H9 (cell line): ENCODE measurements around the gene EHD3. TPM values are rescaled to one million over a fixed set of nuclear protein-coding genes. Genes with fewer than 3 reads are reported as not detected.

Experiments
- DNase-seq: peaks from one replicate; pipeline ENCODE4 v3.0.0-alpha.2; 2017
- H2AFZ ChIP-seq: one replicate; pipeline ENCODE4 v1.6.1; 2013; ENCODE audit warnings: mild to moderate bottlenecking, low read length, control low read depth, moderate library complexity
- H2AK5ac ChIP-seq: 2 replicates; pipeline ENCODE4 v1.6.1; 2013; ENCODE audit warnings: low read length, control low read depth, mixed read lengths; ENCODE audit not compliant: insufficient read length
- H2BK120ac ChIP-seq: one replicate; pipeline ENCODE4 v1.6.1; 2013; ENCODE audit warnings: low read depth, mild to moderate bottlenecking, low read length, control low read depth, inconsistent platforms; ENCODE audit not compliant: poor library complexity, severe bottlenecking
- H2BK12ac ChIP-seq: 2 replicates; pipeline ENCODE4 v1.6.1; 2013; ENCODE audit warnings: low read length, control low read depth, mixed read lengths, low read depth; ENCODE audit not compliant: insufficient read length
- H2BK15ac ChIP-seq: 2 replicates; pipeline ENCODE4 v1.6.1; 2013; ENCODE audit warnings: low read depth, low read length, control low read depth
- H2BK20ac ChIP-seq: one replicate; pipeline ENCODE4 v1.6.1; 2013; ENCODE audit warnings: low read depth, mild to moderate bottlenecking, low read length, control low read depth, inconsistent platforms; ENCODE audit not compliant: poor library complexity, severe bottlenecking
- H2BK5ac ChIP-seq: 2 replicates; pipeline ENCODE4 v1.6.1; 2013; ENCODE audit warnings: low read length, control low read depth, mixed read lengths; ENCODE audit not compliant: insufficient read length
- H3K14ac ChIP-seq: 2 replicates; pipeline ENCODE4 v1.6.1; 2013; ENCODE audit warnings: low read length, control low read depth; ENCODE audit not compliant: insufficient read depth
- H3K18ac ChIP-seq: 2 replicates; pipeline ENCODE4 v1.6.1; 2013; ENCODE audit warnings: low read depth, mild to moderate bottlenecking, mixed read lengths, low read length, control low read depth; ENCODE audit not compliant: insufficient read length
- H3K23ac ChIP-seq: 2 replicates; pipeline ENCODE4 v1.6.1; 2013; ENCODE audit warnings: low read length, control low read depth, mixed read lengths, low read depth; ENCODE audit not compliant: insufficient read length
- H3K23me2 ChIP-seq: 2 replicates; pipeline ENCODE4 v1.6.1; 2013; ENCODE audit warnings: low read depth, mild to moderate bottlenecking, mixed read lengths, low read length, control low read depth; ENCODE audit not compliant: insufficient read length, poor library complexity, severe bottlenecking
- H3K27ac ChIP-seq: 2 replicates; pipeline ENCODE4 v1.5.1; 2013; ENCODE audit warnings: low read length, control low read depth, mixed read lengths, low read depth; ENCODE audit not compliant: insufficient read length
- H3K27me3 ChIP-seq: 2 replicates; pipeline ENCODE4 v1.6.1; 2013; ENCODE audit warnings: low read length, control low read depth, inconsistent platforms; ENCODE audit not compliant: insufficient read depth
- H3K4ac ChIP-seq: 2 replicates; pipeline ENCODE4 v1.6.1; 2013; ENCODE audit warnings: low read depth, mild to moderate bottlenecking, control low read depth, inconsistent platforms, low read length, moderate library complexity
- H3K4me1 ChIP-seq: 2 replicates; pipeline ENCODE4 v1.6.1; 2013; ENCODE audit warnings: low read length, control low read depth, inconsistent platforms; ENCODE audit not compliant: insufficient read depth
- H3K4me2 ChIP-seq: 2 replicates; pipeline ENCODE4 v1.6.1; 2013; ENCODE audit warnings: low read length, control low read depth, mixed read lengths; ENCODE audit not compliant: insufficient read length, insufficient read depth
- H3K56ac ChIP-seq: 2 replicates; pipeline ENCODE4 v1.6.1; 2013; ENCODE audit warnings: low read depth, mild to moderate bottlenecking, mixed read lengths, low read length, control low read depth; ENCODE audit not compliant: insufficient read length
- H3K79me1 ChIP-seq: 2 replicates; pipeline ENCODE4 v1.6.1; 2013; ENCODE audit warnings: low read depth, mild to moderate bottlenecking, moderate library complexity, low read length, control low read depth, inconsistent platforms; ENCODE audit not compliant: insufficient read depth, poor library complexity, severe bottlenecking
- H3K79me2 ChIP-seq: 2 replicates; pipeline ENCODE4 v1.6.1; 2013; ENCODE audit warnings: low read length, control low read depth, inconsistent platforms; ENCODE audit not compliant: insufficient read depth
- H3K9ac ChIP-seq: 2 replicates; pipeline ENCODE4 v1.6.1; 2013; ENCODE audit warnings: low read length, control low read depth, mixed read lengths; ENCODE audit not compliant: insufficient read length; ENCODE audit errors: extremely low read depth
- H3K9me3 ChIP-seq: one replicate; pipeline ENCODE4 v1.6.1; 2013; ENCODE audit warnings: low read depth, low read length, inconsistent platforms; ENCODE audit not compliant: control insufficient read depth
- H3T11ph ChIP-seq: one replicate; pipeline ENCODE4 v1.6.1; 2013; ENCODE audit warnings: mild to moderate bottlenecking, low read length, control low read depth, inconsistent platforms
- H4K20me1 ChIP-seq: one replicate; pipeline ENCODE4 v1.6.1; 2013; ENCODE audit not compliant: control insufficient read depth, insufficient read length, insufficient read depth
- H4K5ac ChIP-seq: 2 replicates; pipeline ENCODE4 v1.6.1; 2013; ENCODE audit warnings: low read depth, mild to moderate bottlenecking, mixed read lengths, low read length, control low read depth; ENCODE audit not compliant: insufficient read length
- H4K8ac ChIP-seq: replicated peaks from 2 replicates; pipeline ENCODE4 v1.6.1; 2013; ENCODE audit warnings: low read length, control low read depth, mixed read lengths, low read depth; ENCODE audit not compliant: insufficient read length
- H4K91ac ChIP-seq: 2 replicates; pipeline ENCODE4 v1.6.1; 2013; ENCODE audit warnings: low read depth, mild to moderate bottlenecking, moderate library complexity, mixed read lengths, low read length, control low read depth; ENCODE audit not compliant: insufficient read length
- H3K27ac Mint-ChIP-seq, 3 experiments: 2 replicates in 2 of 3; 3 replicates in 1 of 3; pipeline ENCODE4 v1.8.0; 2020 to 2021; ENCODE audit warnings: mixed read lengths in 3 of 3, mild to moderate bottlenecking in 1 of 3, moderate library complexity in 1 of 3
- H3K27me3 Mint-ChIP-seq: 2 replicates; pipeline ENCODE4 v1.8.0; 2021; ENCODE audit warnings: low read depth, mild to moderate bottlenecking, moderate library complexity, mixed read lengths
- H3K36me3 Mint-ChIP-seq, 3 experiments: 2 replicates in 2 of 3; 3 replicates in 1 of 3; pipeline ENCODE4 v1.8.0; 2020 to 2021; ENCODE audit warnings: low read depth in 3 of 3, mixed read lengths in 3 of 3; ENCODE audit not compliant: insufficient read depth in 1 of 3
- H3K4me1 Mint-ChIP-seq, 2 experiments: 2 replicates each; pipeline ENCODE4 v1.8.0; 2020; ENCODE audit warnings: mixed read lengths in 2 of 2
- H3K4me3 Mint-ChIP-seq, 2 experiments: 2 replicates in 1 of 2; 3 replicates in 1 of 2; pipeline ENCODE4 v1.8.0; 2020 to 2021; ENCODE audit warnings: mild to moderate bottlenecking in 2 of 2, mixed read lengths in 2 of 2, moderate library complexity in 1 of 2
- H3K9me3 Mint-ChIP-seq, 2 experiments: 2 replicates in 1 of 2; 3 replicates in 1 of 2; pipeline ENCODE4 v1.8.0; 2020; ENCODE audit warnings: mild to moderate bottlenecking in 2 of 2, mixed read lengths in 2 of 2, moderate library complexity in 1 of 2
- CTCF ChIP-seq: fragments of 200-600 bp; sonication (generic); conservative IDR thresholded peaks from 3 replicates; pipeline ENCODE4 v1.8.0; 2021; ENCODE audit warnings: antibody characterized with exemption, mild to moderate bottlenecking
- WGBS: extraction: QIAGEN DNeasy Blood & Tissue Kit; methylation state at CpG from one replicate; pipeline ENCODE4 v1.1.7; 2013; ENCODE audit warnings: missing lambda C conversion rate, low lambda C conversion rate, mixed read lengths; ENCODE audit not compliant: insufficient read length; ENCODE audit errors: extremely low coverage; 5-methylcytosine and 5-hydroxymethylcytosine counted together
- total RNA-seq: library from RNA; stranded (reverse); gene quantifications from 2 replicates; pipeline ENCODE4 v1.2.1, GENCODE V29; 2021

Gene EHD3
- total RNA-seq, 1 experiment from 2014 or later = 8.3 TPM

GRCh38 chr2:31213601-31214443, 20.1 kb upstream of the EHD3 start:
- H3K4me1 Mint-ChIP-seq = peaks cover 9 to 14% of the 10 kb centered on the region in 2 experiments
- H3K9me3 Mint-ChIP-seq = no peaks in the 10 kb centered on the region; a peak in 1 of 5 replicates
- no peak overlapping the region for H3K4me3 Mint-ChIP-seq
- no peaks in the 10 kb centered on the region for H4K20me1 ChIP-seq
- no peak overlapping the region for H3K27ac Mint-ChIP-seq
- H3K56ac ChIP-seq = no peak overlapping the region
- no peak overlapping the region for H4K8ac ChIP-seq
- H2BK120ac ChIP-seq = no peak overlapping the region
- no peak overlapping the region for H3K4ac ChIP-seq
- no peak overlapping the region for H2BK5ac ChIP-seq
- H3K9ac ChIP-seq = no peak overlapping the region
- H3K4me2 ChIP-seq = no peak overlapping the region
- H3K23me2 ChIP-seq = no peaks in the 10 kb centered on the region
- no peaks in the 10 kb centered on the region for H3K79me1 ChIP-seq
- no peak overlapping the region for H3T11ph ChIP-seq
- no peak overlapping the region for H2BK12ac ChIP-seq
- no peaks in the 10 kb centered on the region for H3K27me3 Mint-ChIP-seq
- no peaks in the 10 kb centered on the region for H3K36me3 Mint-ChIP-seq
- no peak overlapping the region for H2AK5ac ChIP-seq
- no peak for DNase-seq
- no peaks in the 10 kb centered on the region for H3K27me3 ChIP-seq
- H2BK20ac ChIP-seq = no peak overlapping the region
- H3K4me1 ChIP-seq = peaks cover 3% of the 10 kb centered on the region; the same call in 1 of the 2 replicates
- H3K14ac ChIP-seq = no peak overlapping the region
- no peaks in the 10 kb centered on the region for H3K79me2 ChIP-seq
- no peak overlapping the region for H2AFZ ChIP-seq
- no peak for TF ChIP-seq CTCF
- H4K91ac ChIP-seq = no peak overlapping the region
- no peaks in the 10 kb centered on the region for H3K9me3 ChIP-seq
- H4K5ac ChIP-seq = no peak overlapping the region
- H2BK15ac ChIP-seq = no peak overlapping the region
- WGBS = no CpG with 5 or more reads among the region's 4 CpGs
- H3K23ac ChIP-seq = no peak overlapping the region
- no peak overlapping the region for H3K27ac ChIP-seq
- no peak overlapping the region for H3K18ac ChIP-seq
